NCI-H1694 treated with DMSO at 0.1 percent for 48 hours (cell line): ENCODE results near the gene VAMP2.

Experiments
- DNase-seq: peaks from one replicate; lab custom pipeline; 2025; lab: John Stamatoyannopoulos, UW

VAMP2 gene

GRCh38 chr17:8122924-8123694, 39.6 kb downstream of the VAMP2 start:
- no peak for DNase-seq

GRCh38 chr17:8122422-8122923, 40.3 kb downstream of the VAMP2 start:
- no peak for DNase-seq

GRCh38 chr17:8121681-8122421, 40.9 kb downstream of the VAMP2 start:
- no peak for DNase-seq

- DNase-seq: no peak
Observed at GRCh38 chr17:8121407-8121680, 41.4 kb downstream of the VAMP2 start.

GRCh38 chr17:8120520-8121406, 42.0 kb downstream of the VAMP2 start:
- DNase-seq: peak; percentile 87

GRCh38 chr17:8119581-8120519, 42.9 kb downstream of the VAMP2 start:
- peak; percentile 95 for DNase-seq

- peak; percentile 95 for DNase-seq
Observed at GRCh38 chr17:8118769-8119580, 43.8 kb downstream of the VAMP2 start.

- DNase-seq: peak; percentile 16
Observed at GRCh38 chr17:8117980-8118768, 44.6 kb downstream of the VAMP2 start, which contains the start of gene ALOXE3. TSS of gene ALOXE3 (minus strand) at chr17:8118514. CDS start at chr17:8117990, 524 bp downstream.

GRCh38 chr17:8117367-8117979, 45.3 kb downstream of the VAMP2 start:
- no peak for DNase-seq

GRCh38 chr17:8116776-8117175, 46.0 kb downstream of the VAMP2 start:
- no peak for DNase-seq

- no peak for DNase-seq
Observed at GRCh38 chr17:8110907-8111306, 51.8 kb downstream of the VAMP2 start.

GRCh38 chr17:8110456-8110804, 52.3 kb downstream of the VAMP2 start:
- DNase-seq: no peak

- peak; percentile 51 for DNase-seq
Observed at GRCh38 chr17:8109661-8110455, 52.9 kb downstream of the VAMP2 start.
